Upper lobe of left lung (tissue), 4 donors: Measurements from ENCODE around the gene CYP2J2.

Experiments used
- POLR2A ChIP-seq, 4 donors: fragments of 450-650 bp; IDR thresholded peaks; one replicate each; pipeline ENCODE4 v1.5.1; 2016 to 2017; ENCODE audit warnings: antibody characterized with exemption in 4 of 4, mild to moderate bottlenecking in 2 of 4
- POLR2AphosphoS5 ChIP-seq, 2 donors: sonication (generic); formaldehyde crosslinking; IDR thresholded peaks; one replicate each; pipeline ENCODE4 v1.5.1; 2017; ENCODE audit warnings: antibody characterized with exemption in 2 of 2
- TF ChIP-seq, protein P1 (sequence below), 6 experiments: fragments of 450-650 bp in 4 of 6; fragments of 200-600 bp in 2 of 6; sonication (generic) in 2 of 6; IDR thresholded peaks; one replicate each; pipeline ENCODE4 v1.5.1; 2016 to 2019; ENCODE audit warnings: antibody characterized with exemption in 6 of 6

DNA sequence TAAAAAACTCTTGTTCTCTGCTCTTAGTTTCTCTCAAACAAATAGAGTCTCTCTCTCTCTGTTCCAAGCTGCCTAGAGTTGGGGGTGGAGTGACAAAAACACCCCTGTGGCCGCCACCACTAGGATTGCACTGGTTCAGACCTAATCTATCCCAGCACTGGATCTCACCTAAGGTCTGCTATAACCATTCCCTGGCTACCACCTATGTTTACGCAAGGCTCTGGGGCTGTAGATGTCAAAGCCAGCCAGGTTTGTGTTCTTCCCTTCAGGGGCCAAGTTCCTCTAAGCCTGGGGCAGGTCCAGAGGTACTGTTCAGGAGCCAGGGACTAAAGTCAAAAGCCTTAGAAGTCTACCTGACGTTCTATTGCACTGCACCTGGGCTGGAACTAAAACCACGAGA lies 12.8 kb upstream of the CYP2J2 start:
- TF ChIP-seq, protein P1, sequence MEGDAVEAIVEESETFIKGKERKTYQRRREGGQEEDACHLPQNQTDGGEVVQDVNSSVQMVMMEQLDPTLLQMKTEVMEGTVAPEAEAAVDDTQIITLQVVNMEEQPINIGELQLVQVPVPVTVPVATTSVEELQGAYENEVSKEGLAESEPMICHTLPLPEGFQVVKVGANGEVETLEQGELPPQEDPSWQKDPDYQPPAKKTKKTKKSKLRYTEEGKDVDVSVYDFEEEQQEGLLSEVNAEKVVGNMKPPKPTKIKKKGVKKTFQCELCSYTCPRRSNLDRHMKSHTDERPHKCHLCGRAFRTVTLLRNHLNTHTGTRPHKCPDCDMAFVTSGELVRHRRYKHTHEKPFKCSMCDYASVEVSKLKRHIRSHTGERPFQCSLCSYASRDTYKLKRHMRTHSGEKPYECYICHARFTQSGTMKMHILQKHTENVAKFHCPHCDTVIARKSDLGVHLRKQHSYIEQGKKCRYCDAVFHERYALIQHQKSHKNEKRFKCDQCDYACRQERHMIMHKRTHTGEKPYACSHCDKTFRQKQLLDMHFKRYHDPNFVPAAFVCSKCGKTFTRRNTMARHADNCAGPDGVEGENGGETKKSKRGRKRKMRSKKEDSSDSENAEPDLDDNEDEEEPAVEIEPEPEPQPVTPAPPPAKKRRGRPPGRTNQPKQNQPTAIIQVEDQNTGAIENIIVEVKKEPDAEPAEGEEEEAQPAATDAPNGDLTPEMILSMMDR (IDR thresholded peaks at IDR 0.05): no peak
- no peak for TF ChIP-seq POLR2AphosphoS5 (IDR thresholded peaks at IDR 0.05)
- no peak for TF ChIP-seq POLR2A (IDR thresholded peaks at IDR 0.05)
